SHP77 treated with DMSO at 0.1 percent for 48 hours (cell line): ENCODE data around the gene SPAG9.

ENCODE experiments used
- DNase-seq: peaks from one replicate; lab custom pipeline; 2025; lab: John Stamatoyannopoulos, UW

SPAG9 gene

GRCh38 chr17:50916026-50916707, 204.5 kb downstream of the SPAG9 start:
- no peak for DNase-seq

- no peak for DNase-seq
Observed at GRCh38 chr17:50914505-50915063, 206.1 kb downstream of the SPAG9 start.

- no peak for DNase-seq
Observed at GRCh38 chr17:50913120-50913519, 207.5 kb downstream of the SPAG9 start.
